Esophagus muscularis mucosa (tissue), 4 donors: ENCODE data around the gene DLD.

Source experiments
- EP300 ChIP-seq: sonication (generic); formaldehyde crosslinking; IDR thresholded peaks from one replicate; pipeline ENCODE4 v1.6.1; 2017; ENCODE audit warnings: antibody characterized with exemption
- POLR2A ChIP-seq: fragments of 450-650 bp; IDR thresholded peaks from one replicate; pipeline ENCODE4 v1.6.1; 2017; ENCODE audit warnings: antibody characterized with exemption, moderate library complexity, mild to moderate bottlenecking, low read depth
- TF ChIP-seq, protein P1 (sequence below), 3 experiments: fragments of 200-600 bp in 2 of 3; fragments of 450-650 bp in 1 of 3; sonication (generic) in 2 of 3; IDR thresholded peaks; one replicate each; pipeline ENCODE4 v1.5.1; 2017 to 2019; ENCODE audit warnings: antibody characterized with exemption in 3 of 3, mild to moderate bottlenecking in 2 of 3, moderate library complexity in 1 of 3

DNA sequence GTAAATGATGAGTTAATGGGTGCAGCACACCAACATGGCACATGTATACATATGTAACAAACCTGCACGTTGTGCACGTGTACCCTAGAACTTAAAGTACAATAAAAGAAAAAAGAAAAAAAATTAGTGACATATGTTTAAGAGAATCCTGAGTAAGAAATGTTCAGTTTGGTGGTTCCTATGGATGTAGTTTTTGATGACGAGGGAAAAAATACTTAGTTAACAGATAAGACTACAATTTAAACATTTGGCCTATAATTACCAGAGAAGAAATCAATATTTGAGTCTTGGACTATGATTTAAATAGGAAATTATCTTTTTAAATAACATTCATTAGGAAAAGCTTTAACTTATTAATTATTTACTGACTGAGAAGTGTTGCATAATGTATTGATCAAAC lies 48.8 kb upstream of the DLD start:
- TF ChIP-seq POLR2A (no peak), EP300 (no peak)
- TF ChIP-seq, protein P1, sequence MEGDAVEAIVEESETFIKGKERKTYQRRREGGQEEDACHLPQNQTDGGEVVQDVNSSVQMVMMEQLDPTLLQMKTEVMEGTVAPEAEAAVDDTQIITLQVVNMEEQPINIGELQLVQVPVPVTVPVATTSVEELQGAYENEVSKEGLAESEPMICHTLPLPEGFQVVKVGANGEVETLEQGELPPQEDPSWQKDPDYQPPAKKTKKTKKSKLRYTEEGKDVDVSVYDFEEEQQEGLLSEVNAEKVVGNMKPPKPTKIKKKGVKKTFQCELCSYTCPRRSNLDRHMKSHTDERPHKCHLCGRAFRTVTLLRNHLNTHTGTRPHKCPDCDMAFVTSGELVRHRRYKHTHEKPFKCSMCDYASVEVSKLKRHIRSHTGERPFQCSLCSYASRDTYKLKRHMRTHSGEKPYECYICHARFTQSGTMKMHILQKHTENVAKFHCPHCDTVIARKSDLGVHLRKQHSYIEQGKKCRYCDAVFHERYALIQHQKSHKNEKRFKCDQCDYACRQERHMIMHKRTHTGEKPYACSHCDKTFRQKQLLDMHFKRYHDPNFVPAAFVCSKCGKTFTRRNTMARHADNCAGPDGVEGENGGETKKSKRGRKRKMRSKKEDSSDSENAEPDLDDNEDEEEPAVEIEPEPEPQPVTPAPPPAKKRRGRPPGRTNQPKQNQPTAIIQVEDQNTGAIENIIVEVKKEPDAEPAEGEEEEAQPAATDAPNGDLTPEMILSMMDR (IDR thresholded peaks at IDR 0.05), result no peak
